Stimulated activated CD8-positive, alpha-beta memory T cell treated with anti-CD3 and anti-CD28 coated beads, Interleukin-15, amount 100 ng/mL, for 24 hours (primary cell): ENCODE data around the gene CLMP.
"Not testable (repeated sequence)": the region's sequence is repeated elsewhere in the genome, so short reads cannot be mapped to it uniquely, and the experiment has no call there.

Experiments
- DNase-seq: peaks from one replicate; pipeline ENCODE4 v3.0.0-alpha.2; 2020; ENCODE audit warnings: low read depth

The CLMP gene

DNA sequence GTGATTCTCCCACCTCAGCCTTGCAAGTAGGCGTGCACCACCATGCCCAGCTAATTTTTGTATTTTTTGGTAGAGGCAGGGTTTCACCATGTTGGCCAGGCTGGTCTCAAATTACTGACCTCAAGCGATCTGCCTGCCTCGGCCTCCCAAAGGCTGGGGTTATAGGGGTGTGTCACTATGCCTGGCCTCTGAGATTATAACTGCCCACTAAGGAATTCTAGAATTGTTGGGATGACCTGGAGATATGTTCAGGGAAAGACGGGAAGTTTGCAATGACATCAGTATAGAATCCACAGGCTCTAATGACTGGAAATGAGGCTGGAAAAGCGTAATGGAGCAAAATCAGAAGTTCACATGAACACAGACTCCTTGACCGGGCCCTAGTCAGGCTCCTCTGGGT lies 62.2 kb downstream of the CLMP start:
- no peak for DNase-seq

DNA sequence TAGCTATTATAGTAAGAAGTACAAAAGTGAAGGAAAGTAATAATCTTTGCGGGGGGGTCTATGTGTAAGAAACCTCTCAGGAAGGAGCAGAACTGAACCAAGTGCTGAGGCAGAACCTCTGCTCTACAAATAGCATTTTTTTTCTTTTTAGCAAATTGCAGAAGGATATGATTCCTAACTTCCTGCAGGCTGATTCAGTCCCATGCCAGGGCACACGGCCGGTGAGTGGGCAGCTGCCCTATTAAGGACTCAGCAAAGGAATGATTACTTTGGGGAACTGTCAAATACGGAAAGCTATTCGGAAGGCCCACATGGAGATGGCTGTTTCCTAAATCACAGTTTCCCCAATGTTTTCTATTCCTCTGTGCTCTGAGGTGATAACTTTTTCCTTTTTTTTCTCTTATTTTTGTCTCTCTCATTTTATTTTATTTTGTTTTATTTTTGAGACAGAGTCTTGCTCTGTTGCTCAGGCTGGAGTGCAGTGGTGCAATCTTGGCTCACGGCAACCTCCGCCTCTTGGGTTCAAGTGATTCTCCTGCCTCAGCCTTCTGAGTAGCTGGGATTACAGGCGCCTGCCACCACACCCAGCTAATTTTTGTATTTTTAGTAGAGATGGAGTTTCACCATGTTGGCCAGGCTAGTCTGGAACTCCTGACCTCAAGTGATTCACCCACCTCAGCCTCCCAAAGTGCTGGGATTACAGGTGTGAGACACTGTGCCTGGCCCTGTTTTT lies 62.8 kb downstream of the CLMP start:
- not testable (repeated sequence) for DNase-seq

DNA sequence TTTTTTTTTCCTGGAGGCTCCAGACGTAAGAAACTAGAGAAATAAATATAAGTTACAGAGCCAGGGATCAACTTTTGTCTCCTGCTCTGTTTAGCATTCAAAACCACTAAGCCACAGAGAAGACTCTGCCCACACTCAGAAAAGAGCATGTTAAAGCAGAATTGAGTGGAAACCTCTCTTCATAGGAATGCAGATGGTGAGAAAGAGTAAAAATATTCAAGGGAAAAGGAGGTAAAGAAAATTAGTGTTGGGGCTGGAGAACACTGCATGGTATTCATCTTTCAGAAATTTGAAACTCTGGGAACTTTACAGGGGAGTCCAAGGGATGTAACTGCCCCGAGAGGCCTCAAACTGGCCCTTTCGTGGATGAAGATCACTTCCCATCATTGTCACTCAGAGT lies 65.1 kb downstream of the CLMP start:
- no peak for DNase-seq

DNA sequence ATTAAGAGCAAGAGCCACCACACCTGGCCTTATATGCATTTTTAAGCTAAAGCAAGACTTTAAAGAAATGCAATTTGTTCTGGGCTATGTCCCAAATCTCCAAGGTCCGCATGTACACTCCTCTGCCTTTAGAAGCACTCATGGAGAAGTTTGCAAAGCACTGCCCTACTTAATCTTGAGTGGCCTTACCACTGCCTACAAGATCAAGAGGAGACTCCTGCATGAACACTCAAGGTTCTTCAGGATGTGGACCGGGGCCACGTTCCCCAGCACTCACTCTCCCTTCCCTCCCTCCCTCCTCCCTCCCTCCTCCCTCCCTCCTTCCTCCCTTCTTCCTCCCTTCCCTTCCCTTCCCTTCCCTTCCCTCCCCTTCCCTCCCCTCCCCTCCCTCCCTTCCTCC lies 69.9 kb downstream of the CLMP start:
- no peak for DNase-seq

DNA sequence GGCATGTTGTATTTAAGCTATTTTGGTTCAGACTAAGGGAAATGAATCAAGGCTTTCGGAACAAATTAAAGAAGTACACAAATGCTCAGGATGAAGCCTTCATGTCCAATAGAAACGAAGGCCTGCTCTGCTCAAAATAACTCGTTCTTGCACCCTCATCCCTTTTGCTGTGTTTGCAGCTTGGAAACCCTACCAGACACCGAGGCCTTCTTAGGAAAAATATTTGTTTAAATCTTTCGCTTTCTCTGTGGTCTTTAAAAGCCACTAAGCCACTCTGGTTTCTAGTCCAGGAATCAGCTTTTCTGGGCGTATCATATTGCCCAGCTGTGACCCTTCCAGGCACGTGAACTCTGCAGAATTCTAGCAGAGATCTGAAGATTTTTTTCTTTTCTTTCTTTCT lies 72.2 kb downstream of the CLMP start:
- no peak for DNase-seq

DNA sequence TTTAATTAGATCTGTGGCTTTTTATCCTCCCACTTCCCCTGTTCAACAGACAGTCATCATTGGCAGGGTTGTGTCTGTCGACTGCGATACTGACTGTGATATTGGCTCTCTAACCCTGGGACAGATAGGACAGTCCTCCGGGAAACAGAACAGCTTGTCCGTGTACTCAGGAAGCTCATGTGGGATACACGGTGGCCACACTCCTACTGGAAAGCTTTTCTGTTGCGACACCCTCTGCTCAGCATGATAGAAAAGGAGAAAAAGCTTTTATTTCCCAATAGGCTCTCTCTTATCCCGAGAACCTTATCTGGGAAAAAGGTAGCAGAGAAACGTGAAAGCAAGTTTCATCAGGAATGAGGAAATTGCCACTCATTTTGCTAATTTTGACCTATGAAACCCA lies 72.7 kb downstream of the CLMP start:
- DNase-seq, result no peak

DNA sequence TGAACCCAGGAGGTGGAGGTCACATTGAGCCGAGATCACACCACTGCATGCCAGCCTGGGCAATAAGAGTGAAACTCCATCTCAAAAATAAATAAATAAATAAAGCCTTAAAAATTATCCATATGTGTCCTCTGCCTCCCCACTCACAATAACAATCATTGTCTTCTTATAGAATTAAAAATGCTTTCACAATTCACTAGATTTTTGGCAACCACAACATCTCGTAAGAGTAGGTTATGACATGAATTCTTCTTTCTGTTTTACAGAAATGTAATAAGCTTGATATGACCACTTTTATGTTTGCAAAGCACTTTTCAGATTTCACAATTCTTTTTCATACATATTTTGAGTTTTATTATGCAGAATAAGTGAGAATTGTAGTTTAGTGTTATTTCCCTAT lies 78.6 kb downstream of the CLMP start:
- DNase-seq, result no peak

DNA sequence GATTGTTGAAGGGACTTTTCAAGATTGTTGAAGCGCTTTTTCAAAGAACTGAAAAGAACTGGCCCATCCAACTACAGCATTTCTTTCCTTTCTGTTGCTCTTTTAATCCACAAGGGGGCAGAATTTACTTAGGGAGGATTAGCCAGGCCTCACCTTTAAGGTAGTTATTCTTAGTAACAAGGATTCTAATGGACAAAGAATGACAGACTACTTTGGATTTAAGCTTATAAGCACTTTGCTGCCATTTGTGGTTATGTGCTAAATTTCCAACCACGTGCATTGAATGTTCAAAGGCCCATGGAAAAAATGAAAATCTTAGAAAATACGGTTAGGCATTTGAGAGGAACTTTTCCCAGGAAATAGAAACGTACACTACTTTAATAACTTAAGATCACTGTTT lies 83.6 kb downstream of the CLMP start:
- no peak for DNase-seq

DNA sequence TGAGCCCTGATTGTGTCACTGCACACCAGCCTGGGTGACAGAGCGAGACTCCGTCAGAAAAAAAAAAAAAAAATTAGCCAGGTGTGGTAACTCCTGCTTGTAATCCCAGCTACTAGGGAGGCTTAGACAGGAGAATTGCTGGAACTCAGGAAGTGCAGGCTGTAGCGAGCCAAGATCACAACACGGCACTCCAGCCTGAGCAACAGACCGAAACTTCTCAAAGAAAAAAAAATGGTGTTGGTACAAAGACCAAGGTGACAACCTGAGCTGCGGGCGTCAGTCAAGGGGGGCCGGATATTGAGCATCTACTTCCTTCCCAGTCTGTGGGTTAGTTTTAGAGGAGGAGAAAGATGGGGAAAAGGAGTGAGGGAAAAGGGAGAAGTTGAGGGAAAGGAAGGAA lies 84.7 kb downstream of the CLMP start:
- DNase-seq, result no peak

DNA sequence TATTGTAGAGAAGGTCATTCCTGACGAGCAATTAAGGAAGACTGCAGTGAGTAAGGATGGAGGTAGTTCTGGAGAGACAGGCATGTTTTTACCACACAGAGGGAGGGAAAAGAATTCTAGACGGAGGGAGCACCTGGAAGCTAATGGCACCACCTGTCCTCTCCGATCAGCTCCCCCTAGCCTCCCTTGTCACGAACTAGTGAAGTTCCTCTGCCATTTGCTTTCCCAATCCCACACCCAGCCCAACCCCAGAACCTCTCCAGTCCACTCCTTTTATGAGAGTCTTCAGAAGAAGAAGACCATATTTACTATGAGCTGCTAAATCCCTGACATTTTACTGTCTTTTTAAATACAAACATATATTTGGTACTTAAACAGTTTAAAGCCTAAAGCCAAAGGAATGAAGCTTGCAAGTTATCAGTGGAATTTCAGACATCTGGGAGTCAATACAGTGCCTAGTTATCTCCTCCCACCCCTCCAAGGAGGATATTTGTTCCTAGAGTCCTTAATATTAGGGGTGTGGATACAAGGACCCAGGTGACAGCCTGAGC lies 87.0 kb downstream of the CLMP start:
- no peak for DNase-seq

DNA sequence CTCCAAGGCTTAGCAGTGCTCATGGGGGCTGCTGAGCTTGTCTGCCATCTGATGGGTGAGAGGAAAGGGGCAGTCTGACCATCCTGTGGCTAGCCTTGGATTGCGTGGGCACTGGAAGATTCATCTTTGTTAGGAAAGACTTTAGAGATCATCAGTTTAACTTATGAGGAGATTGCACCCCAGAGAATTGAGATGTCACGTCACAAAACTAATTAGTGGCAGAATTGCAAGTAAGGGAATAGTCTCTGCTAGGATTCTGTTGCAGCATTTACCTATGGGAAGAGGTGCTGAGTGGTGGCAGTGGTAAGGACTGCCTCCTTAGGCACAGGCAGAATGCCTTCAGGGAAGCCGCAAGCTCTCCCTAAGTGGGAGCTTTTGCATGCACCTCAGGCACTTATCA lies 90.4 kb downstream of the CLMP start:
- DNase-seq, result no peak

DNA sequence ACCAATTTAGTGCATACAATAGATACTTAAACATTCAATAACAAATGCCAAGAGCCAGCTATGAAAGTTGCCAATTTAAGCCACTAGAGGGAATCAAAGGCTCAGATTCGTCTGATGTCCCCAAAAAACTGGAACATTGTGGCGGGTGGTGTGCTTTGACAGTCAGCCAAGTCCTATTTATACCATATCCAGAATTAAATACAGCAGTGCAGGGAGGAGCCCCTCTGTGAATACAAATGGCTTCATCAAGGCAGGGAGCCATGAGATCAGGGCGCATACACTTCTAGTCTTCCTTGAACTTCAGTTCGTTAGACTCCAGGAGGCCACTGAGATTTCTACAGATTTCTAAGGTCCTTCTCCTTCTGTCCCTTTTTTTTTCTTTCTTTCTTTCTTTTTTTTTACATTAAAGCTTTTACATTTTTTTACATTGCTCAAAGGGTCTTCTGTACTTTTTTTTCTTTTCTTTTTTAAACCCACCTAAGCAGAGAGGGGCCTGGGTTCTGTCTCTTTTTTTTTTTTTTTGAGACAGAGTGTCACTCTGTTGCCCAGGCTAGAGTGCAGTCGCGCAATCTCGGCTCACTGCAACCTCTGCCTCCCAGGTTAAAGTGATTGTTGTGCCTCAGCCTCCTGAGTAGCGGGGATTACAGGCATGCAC lies 91.6 kb downstream of the CLMP start:
- no peak for DNase-seq

DNA sequence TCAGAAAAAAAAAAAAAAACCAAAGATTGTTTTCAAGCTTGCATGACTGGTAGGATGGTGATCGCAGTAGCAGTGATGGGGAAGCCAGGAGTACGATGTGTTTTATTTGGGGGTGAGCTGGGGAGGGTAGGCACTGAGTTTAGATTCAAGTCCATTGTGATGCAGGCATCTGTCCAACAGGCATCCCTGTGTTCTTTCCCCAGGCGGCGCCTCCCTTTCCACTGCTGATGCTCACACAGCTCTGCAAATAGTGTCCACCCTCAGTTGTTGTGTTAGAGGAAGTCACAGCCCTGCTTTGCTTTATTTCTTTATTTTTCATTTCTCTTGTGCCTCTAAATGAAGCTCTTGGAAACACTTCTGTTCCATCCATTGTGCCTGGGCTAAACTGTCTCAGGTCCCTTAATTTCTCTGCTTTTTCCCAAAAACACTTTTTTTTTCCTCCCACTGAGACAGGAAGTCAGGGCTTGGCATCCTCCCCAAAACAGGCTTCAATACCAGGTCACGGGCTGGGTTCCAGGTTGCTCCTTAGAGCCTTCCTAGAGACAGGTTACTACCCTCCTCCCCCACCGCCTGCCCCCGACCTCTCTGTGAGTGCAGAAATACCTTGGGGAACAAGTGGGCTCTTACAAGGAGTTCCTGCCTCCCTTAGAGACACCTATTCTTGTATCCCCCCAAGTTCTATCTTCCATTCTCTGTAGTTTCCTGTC lies 94.5 kb downstream of the CLMP start:
- DNase-seq, result no peak

DNA sequence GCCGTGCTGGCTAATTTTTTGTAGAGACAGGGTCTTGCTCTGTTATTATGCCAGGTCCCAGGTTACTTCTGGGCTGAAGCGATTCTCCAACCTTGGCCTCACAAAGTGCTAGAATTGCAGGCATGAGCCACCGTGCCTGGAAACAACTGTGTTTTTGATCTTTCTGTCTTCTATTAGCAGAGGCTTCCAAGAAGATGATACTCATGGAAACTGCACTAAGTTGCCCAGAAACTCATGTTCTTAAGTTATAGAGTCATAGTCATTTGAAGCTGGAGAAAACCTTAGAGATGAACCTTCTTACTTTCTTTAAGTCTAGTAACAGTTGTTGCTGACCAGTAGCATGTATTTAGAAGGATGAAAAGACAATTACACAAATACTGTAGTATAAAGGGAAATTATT lies 96.1 kb downstream of the CLMP start:
- DNase-seq, result no peak

DNA sequence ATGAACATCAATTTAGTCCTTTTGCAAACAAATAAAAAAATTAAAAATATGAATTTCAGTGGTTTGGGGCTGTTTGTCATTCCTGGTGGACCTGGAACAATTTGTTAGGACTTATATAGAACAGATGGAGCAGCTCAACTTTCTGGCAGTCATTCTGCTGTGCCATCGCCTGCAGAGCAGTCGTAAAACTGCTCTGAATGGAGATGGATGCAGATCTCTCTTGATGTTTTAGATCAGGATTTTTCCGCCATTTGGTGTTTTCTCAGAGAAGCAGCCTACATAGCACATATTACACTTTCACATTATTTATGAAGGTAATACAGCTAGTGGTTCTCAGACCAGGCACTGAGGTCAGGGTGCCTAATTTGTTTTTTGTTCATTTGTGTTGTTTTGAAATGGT lies 101.3 kb downstream of the CLMP start:
- DNase-seq, result no peak

DNA sequence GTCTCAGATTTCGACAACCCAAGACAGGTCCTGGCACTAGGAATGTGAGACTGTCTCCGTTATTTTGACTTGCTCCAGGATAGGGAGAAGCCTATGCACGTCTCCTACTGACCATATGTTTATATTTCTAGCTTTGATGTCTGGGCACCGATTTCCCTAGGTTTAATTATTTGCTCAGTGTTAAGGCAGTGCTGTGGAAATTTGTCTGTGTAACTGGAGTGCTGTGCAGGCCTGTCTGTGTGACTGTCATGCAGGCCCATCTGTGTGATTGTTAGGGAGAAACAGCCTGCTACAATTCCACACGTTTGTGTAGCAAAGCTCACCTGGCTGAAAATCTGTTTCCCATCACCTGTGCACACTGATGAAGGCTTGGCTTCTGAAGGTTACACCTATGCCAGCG lies 103.5 kb downstream of the CLMP start:
- no peak for DNase-seq

DNA sequence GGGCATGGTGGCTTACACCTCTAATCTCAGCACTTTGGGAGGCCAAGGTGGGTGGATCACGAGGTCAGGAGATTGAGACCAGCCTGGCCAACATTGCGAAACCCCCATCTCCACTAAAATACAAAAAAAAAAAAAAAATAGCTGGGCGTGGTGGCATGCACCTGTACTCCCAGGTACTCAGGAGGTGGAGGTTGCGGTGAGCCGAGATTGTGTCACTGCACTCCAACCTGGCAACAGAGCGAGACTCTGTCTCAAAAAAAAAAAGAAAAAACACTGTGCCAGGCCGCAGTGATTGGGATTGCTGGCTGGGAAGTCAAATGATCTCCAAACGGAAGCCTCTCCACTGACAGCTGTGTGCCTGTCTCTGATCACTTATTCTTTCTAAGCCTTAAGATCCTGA lies 104.9 kb downstream of the CLMP start:
- DNase-seq, result not testable (repeated sequence)

DNA sequence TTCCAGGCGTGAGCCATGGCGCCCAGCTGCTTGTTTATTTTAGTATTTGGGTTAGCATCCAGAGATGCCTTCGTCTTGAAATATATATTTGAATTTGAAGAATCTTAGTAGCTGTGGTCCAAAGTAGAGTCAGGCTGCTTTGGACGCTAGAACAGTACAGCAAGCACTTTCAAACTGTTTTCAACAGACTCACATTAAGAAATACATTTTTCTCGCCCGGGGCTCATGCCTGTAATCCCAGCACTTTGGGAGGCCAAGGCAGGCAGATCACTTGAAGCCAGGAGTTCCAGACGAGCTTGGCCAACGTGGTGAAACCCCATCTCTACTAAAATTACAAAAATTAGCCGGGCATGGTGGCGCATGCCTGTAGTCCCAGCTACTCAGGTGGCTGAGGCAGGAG lies 106.2 kb downstream of the CLMP start:
- not testable (repeated sequence) for DNase-seq

DNA sequence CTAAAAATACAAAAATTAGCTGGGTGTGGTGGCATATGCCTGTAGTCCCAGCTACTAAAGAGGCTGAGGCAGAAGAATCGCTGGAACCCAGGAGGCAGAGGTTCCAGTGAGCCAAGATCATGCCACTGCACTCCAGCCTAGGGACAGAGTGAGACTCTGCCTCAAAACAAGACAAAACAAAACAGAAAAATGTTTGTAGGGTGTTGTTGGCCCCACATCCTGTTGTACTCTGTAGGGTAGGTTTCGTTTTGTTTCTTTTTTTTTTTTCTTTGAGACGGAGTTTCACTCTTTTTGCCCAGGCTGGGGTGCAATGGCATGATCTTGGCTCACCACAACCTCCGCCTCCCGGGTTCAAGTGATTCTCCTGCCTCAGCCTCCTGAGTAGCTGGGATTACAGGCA lies 107.4 kb downstream of the CLMP start:
- not testable (repeated sequence) for DNase-seq

DNA sequence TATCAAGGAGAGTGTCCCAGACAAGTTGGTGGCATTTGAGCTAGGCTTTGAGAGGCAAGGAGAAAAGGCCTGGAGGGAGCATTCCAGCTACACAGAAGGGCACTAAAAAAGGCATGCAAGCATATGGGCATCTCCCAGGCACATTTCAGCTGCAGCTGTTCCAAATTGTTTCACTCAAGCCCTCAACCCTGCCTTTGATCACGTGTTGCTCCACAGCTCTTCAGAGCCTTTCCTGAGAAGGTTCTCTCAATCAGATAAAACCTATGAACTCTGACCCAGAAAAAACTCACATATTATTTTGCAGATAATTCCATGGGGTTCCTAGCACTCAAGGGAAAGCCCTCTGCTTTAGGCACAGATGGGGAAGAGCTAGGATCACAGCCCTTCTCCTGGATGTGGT lies 108.7 kb downstream of the CLMP start:
- no peak for DNase-seq

DNA sequence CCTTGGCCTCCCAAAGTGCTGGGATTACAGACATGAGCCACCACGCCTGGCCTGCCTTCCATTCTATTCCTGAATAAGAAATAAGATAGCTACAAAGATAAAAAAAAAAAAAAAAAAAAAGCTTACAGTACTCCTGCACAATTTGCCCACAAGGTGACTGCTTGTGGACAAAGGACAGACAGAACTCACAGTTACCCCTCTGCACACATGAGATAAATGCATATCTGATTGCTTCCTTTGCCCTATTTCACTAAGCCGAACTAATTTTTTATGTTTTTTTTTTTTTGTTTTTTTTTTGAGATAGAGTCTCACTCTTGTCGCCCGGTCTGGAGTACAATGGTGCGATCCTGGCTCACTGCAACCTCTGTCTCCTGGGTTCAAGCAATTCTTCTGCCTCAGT lies 109.6 kb downstream of the CLMP start:
- no peak for DNase-seq

DNA sequence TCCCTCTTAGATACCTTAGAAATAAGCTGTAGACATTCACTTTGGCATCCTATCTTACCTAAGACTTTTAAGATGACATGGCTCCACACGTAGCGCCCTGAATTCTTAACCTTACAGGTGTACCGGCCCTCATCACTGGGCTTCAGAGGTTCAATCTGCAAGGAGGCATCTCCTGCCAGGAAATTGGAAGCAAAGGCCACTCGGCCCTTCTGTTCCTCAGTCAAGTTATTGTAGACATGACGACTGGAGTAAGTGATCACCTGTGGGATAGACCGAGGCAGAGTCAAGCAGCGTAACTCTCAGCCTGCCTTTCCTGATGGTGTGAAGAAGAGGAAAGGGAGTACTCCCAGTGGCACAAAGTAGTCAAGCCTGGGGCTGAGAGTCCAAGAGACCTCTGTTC lies 110.6 kb downstream of the CLMP start:
- DNase-seq, result no peak

DNA sequence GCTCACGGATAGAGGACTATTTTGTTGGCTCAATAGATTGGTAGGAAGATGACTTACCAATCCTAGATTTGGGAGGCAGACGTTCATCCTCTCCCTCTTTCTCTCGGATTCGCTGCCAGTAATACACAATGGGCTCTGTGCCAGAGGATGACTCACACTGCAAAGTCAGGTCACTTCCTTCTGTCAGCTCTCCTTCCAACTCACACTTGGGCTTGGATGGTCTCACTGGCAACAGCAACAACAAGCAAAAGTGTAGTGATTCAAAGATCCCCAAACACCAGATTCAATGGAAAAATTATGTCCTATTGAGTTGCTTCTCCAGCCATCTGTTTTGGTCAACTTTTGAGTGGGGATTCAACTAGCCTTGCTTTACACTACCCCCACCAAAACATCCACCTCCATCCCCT lies 111.4 kb downstream of the CLMP start:
- no peak for DNase-seq
